ENCODE data around the gene MS4A12.

DNA sequence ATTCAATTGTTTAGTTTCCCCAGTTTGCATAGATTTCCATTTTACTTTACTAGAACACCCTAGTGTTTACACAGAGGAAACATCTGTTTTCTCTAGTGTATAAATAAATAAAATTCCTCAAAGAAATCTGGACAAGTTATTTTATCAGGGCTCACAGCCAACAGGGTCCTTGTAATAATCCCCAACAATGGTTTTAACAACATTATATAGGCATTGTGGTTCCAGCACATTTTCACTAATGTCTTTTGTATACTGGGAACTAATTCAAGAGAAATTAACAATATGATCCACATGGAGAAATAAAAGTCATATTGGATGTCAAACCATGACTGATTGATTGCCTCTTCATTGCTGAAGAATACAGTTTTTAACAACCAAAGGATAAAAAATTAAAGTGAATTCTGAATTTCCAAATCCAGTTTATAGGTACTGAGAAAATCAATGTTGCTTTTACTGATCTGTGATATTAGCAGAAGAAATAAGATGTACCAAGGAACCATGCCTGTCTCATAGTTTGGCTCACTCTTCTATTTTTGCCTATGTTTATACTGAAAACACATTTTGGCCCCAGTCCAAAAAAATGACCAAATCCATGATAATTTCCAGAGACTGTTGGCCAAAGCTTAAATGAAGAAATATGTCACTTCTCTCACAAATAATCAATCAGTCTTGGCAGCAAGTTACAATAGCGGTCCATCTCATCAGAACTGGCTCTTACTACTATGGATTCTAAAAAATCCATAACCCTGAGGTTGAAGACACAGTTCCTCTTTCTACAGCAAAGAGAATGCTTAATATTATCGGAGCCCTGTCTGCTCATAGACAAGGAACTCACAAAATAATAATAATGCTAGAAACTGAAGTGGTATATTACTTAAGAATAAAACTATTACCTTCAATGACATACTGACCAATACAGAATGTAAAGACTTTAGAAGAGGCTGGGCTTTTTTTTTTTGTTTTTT, 21.2 kb downstream of the MS4A12 start:
- TF ChIP-seq, protein P1, sequence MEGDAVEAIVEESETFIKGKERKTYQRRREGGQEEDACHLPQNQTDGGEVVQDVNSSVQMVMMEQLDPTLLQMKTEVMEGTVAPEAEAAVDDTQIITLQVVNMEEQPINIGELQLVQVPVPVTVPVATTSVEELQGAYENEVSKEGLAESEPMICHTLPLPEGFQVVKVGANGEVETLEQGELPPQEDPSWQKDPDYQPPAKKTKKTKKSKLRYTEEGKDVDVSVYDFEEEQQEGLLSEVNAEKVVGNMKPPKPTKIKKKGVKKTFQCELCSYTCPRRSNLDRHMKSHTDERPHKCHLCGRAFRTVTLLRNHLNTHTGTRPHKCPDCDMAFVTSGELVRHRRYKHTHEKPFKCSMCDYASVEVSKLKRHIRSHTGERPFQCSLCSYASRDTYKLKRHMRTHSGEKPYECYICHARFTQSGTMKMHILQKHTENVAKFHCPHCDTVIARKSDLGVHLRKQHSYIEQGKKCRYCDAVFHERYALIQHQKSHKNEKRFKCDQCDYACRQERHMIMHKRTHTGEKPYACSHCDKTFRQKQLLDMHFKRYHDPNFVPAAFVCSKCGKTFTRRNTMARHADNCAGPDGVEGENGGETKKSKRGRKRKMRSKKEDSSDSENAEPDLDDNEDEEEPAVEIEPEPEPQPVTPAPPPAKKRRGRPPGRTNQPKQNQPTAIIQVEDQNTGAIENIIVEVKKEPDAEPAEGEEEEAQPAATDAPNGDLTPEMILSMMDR (IDR thresholded peaks at IDR 0.05): no peak
- TF ChIP-seq POLR2A (IDR thresholded peaks at IDR 0.05): no peak
- no peak for TF ChIP-seq EP300 (IDR thresholded peaks at IDR 0.05)
